H1 (cell line): ENCODE data around the gene NRM. TPM values are rescaled to one million over a fixed set of nuclear protein-coding genes. Genes with fewer than 3 reads are reported as not detected.

Source experiments
- CTBP2 ChIP-seq: IDR thresholded peaks from 2 replicates; pipeline ENCODE4 v1.7.0; 2011; ENCODE audit warnings: borderline replicate concordance, mild to moderate bottlenecking, moderate library complexity, mixed read lengths, low read length; ENCODE audit not compliant: insufficient read depth, insufficient read length
- EP300 ChIP-seq, 2 experiments: IDR thresholded peaks; 1 replicate in 1 of 2; 2 replicates in 1 of 2; pipeline ENCODE4 v1.6.1; 2011 to 2012; ENCODE audit warnings: low read depth in 2 of 2, low read length in 2 of 2, mild to moderate bottlenecking in 2 of 2, borderline replicate concordance in 1 of 2, inconsistent platforms in 1 of 2, moderate library complexity in 1 of 2
- GABPA ChIP-seq: IDR thresholded peaks from 2 replicates; pipeline ENCODE4 v1.6.1; 2011; ENCODE audit warnings: mild to moderate bottlenecking, low read length, moderate library complexity, borderline replicate concordance; ENCODE audit not compliant: insufficient read depth
- GTF2F1 ChIP-seq: IDR thresholded peaks from 2 replicates; pipeline ENCODE4 v1.6.1; 2012; ENCODE audit warnings: low read depth, low read length, improper control_type of control experiment, borderline replicate concordance
- RFX5 ChIP-seq: IDR thresholded peaks from 2 replicates; pipeline ENCODE4 v1.6.1; 2011; ENCODE audit warnings: low read depth, low read length, improper control_type of control experiment, borderline replicate concordance
- RNF2 ChIP-seq: fragments of 200-900, 300-1000 bp; sonication (generic); IDR thresholded peaks from 2 replicates; pipeline ENCODE4 v1.7.1; 2016; ENCODE audit warnings: borderline replicate concordance, low read depth, mild to moderate bottlenecking, antibody characterized with exemption, low read length; ENCODE audit not compliant: poor library complexity, severe bottlenecking; ENCODE audit errors: missing control alignments
- SUZ12 ChIP-seq: fragments of 200-600 bp; sonication (generic); IDR thresholded peaks from 2 replicates; pipeline ENCODE4 v1.6.1; 2012; ENCODE audit warnings: mild to moderate bottlenecking, inconsistent platforms, low read length, moderate library complexity, mixed read lengths
- TAF1 ChIP-seq: IDR thresholded peaks from 2 replicates; pipeline ENCODE4 v1.6.1; 2011; ENCODE audit warnings: mild to moderate bottlenecking, low read depth, low read length
- TEAD4 ChIP-seq: IDR thresholded peaks from 2 replicates; pipeline ENCODE4 v1.6.1; 2012; ENCODE audit warnings: low read depth, low read length, inconsistent platforms, mixed read lengths
- polyA plus RNA-seq, 7 experiments: library from polyadenylated mRNA; depleted of rRNA in 3 of 7; stranded (reverse) in 5 of 7; unstranded in 2 of 7; fragments of >200 nt in 5 of 7; fragments of 200-250 nt in 2 of 7; gene quantifications; 1 replicate in 5 of 7; 2 replicates in 1 of 7; 4 replicates in 1 of 7; pipeline versions ENCODE4 v1.2.1 to v1.2.3, GENCODE V29; 2011 to 2013; ENCODE audit warnings: missing spikeins in 2 of 7, mixed read lengths in 2 of 7
- total RNA-seq: library from RNA; stranded (reverse); fragmentation: NEBNext Ultra II Directional; extraction: Animal tissue kit (Norgen Biotek cat#: 25700); gene quantifications from 2 replicates; pipeline ENCODE4 v1.2.1, GENCODE V29; 2021

Gene NRM
- total and polyA plus RNA-seq, 2 of the 8 experiments (the other 6 are each of a cell fraction or from before 2014, with no cell fraction given): 27.3 to 50.4 TPM

DNA sequence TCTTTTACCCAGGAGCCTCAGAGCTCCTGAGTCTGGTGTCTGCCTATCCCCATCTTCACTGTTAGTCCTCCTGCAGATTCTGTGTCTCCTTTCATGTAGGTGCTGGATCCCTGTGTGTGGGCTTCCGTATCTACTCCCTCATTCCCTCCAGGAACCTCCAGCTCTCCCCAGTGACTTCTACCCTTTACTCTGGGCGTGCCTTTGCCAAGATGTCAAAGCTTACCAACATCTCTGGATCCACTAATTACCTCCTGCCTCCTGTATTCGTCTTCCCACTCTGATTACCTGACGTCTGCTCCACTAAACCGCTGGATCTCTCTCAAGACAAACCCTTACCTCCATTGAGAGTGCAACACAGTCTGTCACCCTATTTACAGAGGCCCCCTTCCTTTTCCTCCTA is 46.0 kb downstream of the NRM start (continued):
- TF ChIP-seq CTBP2 (no peak), TEAD4 (no peak), EP300 (IDR thresholded peaks at IDR 0.05; ENCODE audit: borderline replicate concordance in 1 of 2, low read depth in 2 of 2, low read length in 2 of 2) (no peak), TAF1 (no peak), GTF2F1 (no peak), RFX5 (no peak), SUZ12 (no peak), RNF2 (no peak), GABPA (no peak)
